ENCODE measurements around the gene IP6K3.

Gene IP6K3

DNA sequence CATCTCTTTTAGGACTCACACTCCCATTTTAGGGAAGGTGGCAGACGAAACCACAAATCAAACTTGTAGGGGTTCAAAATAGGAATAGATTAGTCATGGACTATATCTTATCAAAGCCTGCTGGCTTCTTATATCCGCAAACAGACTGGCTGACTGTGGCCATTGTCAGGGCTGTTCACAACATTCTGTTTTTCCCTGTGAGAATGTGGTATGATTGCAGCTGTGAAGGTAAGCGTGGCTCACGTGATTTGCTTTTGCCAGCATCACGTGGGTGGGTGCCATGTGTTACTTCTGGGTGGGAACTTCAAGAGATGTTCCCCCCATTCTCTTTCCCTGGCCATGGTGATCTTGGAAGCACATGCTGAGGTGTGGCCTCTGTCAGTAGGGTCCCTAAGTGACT is 5.9 kb downstream of the IP6K3 start:
- DNase-seq (ENCODE audit: low read depth, low spot score), result no peak

DNA sequence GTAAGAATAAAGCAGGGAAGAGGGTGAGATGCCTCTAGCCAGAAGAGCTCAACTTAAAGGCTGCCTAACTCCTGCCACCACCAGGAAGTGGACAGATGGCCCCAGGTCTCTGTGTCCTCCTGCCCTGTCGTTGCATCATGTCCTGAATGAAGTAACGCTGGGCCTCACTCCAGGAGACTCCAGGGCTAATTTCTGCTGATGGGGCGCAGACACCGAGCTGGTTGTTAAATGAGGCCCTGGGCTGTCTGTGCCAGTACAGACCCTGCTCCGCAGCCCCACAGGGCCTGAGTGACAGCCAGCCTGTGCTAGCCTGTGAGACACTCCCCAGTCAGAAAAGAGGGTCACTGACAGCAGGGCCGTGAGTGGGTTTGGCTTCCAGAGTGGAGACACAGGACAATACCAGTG is 6.5 kb downstream of the IP6K3 start:
- no peak for DNase-seq (ENCODE audit: low read depth, low spot score)

DNA sequence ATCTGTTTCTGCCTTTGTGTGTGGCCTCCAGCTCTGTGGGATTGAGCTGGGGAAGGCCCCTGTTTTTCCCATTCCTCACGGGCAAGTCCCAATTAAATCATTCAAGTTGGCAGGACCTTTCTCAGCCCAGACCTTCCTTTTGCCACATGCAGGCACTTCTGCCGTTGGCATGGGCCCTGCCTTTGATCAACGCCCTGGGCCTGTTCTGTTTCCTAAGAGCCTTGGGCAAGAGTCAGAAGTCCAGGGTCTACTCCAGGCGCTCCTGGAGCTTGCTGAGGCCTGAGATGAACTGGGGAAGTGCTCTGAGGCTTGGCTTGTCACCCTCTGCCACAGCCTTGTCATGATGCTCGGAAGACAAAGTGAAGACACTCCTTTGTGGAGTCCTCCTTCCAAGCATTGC is 7.1 kb downstream of the IP6K3 start:
- DNase-seq (ENCODE audit: low read depth, low spot score), result no peak

DNA sequence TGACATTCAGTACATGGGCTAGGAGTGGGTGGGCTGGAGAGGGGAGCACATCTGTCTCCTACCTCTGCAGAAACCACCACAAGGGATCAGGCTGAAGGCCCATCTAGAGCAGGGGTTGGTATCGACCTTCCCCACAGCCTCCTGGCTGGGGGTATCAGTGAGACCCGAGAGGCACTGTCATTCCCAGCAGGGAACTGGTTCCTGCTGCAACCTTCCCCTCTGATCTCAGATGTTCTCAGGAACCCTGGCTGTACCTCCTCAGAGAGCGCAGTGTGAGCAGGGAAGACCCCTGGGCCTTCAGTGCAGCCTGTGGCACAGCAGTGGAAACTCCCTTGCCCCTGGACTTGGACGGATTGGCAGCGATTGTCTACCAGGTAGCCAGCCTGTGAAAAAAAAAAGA is 7.8 kb downstream of the IP6K3 start:
- no peak for DNase-seq (ENCODE audit: low read depth, low spot score)

DNA sequence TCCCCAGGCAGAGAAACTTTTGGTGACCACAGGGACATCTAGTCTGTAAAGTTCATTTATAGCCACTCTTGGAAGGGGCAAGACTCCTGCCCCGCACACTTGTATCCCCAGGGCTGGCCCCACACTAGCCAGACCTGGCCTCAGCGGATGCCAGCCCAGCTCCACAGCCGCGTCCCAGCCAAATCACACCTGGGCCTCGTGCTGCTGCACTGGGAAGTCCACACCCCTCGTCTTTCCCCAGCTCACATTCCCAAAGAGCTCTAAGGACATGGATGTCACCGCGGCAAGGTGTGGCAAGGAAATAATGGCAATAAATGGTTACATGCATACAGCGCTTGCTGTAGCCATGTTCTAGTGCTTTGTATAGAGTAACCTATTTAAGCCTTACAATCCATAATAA is 8.6 kb downstream of the IP6K3 start:
- DNase-seq (ENCODE audit: low read depth, low spot score), result no peak

DNA sequence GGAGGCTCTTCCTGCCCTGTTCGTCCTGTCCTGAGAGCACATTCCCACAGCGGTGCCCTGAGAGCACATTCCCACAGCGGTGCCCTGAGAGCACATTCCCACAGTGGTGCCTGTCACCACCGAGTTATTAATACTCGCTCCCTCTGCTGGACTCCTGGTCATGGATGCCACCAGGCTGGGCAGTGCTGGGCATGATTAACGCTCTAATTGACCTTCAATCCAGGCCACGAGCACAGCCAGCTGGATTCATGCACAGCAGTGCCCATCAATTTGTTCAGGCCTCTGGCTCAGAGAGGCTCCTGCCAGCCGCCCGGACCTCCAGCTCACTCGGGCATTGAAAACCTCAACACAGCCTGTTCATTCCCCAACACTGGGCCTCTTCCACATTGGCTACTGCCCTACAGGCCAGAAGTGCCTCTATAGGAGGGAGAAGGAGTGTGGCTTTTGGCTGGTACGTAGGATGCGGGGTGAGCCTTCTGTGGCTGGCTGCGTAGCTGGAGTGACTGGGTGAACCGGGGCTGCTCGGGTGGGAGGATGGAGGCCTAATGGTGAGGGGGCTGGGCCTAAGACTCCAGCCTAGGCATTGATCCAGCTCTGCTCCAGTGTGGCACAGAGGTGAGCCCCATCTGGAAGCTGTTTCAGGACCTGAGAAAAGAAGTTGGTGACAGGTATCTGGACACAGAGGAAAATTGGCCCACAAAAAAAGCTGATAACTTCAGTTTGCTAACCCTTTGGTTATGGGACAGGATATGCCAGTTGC is 9.3 kb downstream of the IP6K3 start:
- no peak for DNase-seq (ENCODE audit: low read depth, low spot score)

DNA sequence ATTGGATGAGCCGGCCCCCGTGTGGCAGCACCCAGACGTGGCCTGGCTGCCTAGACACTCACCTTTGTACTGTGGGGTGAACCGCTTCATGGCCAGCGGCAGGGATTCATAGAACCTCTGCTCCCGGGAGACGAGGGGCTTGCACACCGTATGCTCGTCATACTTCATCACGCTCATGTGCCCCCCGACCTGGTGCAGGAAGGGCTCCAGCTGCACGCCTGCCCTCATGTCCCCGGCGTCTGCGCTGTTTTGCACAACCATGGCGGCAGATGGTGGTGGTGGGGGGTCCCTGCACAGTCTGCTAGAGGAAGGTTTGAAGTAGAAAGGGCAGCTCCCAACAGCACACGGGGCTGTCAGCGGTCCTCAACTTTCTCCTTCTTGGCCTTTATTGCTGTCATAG is 11.5 kb downstream of the IP6K3 start:
- DNase-seq (ENCODE audit: low read depth, low spot score), result no peak

DNA sequence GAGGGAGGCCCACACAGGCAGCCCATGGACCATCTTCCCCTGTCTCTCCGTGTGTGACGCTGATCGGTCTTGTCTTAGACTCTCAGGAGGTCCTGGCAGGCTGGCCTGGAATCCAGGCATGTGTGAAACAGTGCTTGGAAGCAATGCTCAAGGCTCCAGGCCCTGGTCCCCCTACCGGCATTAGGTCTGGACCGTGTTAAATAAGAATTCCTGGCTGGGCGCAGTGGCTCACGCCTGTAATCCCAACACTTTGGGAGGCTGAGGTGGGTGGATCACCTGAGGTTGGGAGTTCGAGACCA is 13.0 kb downstream of the IP6K3 start:
- DNase-seq (ENCODE audit: low read depth, low spot score), result no peak

DNA sequence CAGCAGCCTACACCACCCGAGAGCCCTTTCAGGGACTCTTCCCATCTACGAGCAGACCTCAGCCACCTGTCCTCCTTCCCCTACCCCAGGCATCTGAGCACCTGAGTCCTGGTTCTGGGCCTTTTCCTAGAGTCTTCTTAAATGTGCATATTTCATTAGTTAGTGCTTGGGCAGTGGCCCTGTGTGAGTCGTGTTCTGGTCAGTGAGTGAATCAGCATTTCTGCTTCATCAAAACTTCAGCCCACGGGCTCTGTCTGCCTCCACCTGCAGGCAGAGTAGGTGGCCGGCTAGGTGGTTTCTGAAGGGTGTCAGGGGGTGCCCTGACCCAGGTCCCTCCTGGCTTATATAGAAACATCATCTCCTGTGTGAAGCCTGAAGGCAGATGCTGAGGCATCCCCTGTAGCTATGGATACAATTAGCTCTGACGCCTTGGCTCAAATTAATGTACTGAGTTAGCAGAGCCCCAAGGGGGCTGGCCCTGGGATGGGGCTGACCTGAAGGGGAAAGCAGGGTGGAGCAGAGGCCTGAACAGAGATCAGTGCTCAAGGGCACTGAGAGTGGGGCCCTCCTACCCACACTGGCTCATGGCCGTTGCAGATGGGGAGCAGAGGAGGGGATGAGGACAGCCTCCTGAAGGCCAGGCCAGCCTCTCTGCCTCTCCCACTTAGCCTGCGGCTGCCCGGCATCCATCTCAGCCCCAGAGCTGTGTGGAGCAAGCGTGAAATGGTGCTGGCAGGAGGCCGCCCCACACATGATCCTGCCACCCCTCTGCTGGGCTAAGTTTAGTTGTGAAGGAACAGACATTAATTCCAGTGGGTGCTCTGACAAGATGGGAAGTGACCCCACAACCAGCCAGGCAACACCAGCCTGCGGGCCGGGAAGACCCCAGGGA is 13.6 kb downstream of the IP6K3 start:
- no peak for DNase-seq (ENCODE audit: low read depth, low spot score)

DNA sequence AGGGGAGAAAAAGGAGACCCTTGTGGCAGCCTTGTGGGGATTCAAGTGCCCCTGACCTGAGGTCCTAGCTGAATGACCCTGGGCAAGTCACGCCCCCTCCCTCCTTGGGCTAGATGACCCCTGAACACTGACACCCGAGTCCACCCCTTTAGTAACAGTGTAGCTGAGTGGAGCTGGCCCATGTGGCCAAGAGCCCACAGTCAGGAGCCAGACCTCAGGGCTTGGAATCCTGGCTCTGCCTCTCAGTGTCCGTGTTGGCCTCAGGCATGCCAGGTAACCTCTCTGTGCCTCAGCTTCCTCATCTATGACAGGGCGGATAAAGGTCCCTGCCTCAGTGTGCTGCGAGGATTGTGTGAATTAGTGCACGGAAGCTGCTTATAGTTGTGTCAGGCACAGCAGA is 14.3 kb downstream of the IP6K3 start:
- no peak for DNase-seq (ENCODE audit: low read depth, low spot score)

DNA sequence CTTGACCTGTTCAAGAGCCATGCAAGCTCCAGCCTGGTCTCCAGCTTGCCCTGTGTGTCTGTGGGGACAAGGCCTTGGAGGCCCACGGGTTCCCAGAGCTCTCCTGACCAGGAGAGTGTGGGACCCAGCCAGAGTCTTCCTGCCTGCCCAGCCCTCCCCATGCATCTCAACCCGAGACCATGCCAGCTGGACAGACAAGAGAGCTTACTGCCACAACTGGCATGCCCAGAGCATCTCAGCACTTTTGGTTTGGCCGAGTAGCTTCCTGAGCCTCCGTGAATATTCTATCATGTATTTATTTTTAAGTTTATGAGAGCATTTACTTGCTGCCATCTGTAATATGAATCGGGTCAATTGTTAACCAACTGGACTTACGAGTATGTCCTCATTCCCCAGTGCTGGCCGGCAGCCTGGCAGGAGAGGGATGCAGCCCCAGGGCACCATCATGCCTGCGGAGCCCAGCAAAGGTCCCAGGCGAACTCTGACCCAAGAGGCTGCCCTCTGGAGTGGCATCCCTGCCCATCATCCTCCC is 14.9 kb downstream of the IP6K3 start:
- DNase-seq (ENCODE audit: low read depth, low spot score), result no peak

DNA sequence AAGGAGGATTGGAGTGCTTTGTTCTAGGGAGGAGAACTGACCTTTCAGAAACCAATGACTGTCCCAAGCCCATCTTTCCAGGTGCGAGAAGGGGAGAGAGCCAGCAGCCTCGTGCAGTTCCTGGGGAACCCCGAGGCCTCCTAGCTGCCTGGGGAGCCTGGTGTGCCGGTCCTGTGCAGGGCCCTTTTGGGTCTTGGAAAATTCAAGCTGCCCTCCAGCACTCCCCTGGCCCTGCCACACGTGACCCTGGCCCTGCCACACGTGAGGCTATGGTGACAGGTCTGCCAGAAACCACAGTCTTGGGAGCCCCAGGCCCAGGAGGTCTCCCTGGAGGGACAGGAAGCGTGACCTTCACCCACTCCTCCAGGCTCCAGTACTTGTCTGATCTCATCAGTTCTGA is 15.7 kb downstream of the IP6K3 start:
- DNase-seq (ENCODE audit: low read depth, low spot score), result no peak

DNA sequence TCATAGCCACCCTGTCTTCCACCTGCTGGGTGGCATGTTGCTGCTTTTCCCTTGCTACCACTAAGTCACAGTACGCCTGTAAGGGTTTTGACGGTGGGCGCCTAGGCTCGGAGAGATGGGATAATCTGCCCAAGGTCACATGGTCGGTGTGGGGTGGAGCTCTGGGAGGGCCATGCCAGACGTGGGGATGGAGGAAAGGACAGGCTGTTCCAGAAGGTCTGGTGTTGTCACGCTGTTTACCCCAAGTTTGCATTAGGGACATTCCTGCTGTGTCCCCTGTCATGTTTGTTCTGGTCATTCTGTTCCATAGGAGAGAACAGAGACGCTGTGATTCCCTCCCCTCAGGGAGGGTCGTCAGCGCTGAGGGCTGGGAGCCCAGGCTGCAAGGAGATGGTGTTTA is 16.1 kb downstream of the IP6K3 start:
- DNase-seq (ENCODE audit: low read depth, low spot score), result no peak

DNA sequence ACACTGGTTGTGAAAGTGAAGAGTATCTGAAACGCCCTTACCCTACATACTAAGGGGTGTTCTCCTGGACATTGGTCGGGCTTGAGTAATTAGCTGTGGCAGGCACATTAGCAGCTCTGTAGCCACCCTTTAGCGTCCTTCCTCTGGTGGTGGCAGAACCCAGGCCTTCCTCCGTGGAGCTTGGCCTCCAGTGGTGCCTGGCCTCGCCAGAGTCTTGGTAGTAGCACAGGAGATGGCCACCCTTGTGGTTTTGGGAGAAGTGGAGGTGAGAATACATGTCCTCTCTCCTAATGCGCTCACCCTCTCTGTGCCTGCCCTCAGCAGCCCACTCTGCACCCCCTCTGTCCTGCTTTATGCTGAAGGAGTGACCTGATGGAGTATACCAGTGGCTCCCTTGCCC is 17.6 kb downstream of the IP6K3 start:
- no peak for DNase-seq (ENCODE audit: low read depth, low spot score)

DNA sequence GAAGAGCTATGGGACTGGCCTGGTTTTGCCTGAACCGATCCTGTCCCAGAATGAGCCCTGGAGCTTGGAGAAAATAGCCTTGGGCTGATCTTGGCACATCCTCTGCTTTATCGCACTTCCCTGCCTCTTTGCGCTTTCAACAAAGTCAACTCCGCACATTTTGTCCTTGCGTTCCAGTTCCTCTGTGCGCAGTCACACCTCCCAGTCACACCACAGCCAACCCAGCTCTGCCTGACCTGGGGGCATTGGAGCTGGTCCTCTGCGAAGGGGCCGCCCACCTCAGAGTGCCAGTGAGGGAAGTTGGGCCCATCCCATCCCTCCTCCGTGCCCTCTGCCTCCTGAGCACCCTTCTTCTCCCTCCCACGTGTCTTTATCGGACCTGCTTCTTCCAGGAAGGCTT is 18.3 kb downstream of the IP6K3 start:
- no peak for DNase-seq (ENCODE audit: low read depth, low spot score)

DNA sequence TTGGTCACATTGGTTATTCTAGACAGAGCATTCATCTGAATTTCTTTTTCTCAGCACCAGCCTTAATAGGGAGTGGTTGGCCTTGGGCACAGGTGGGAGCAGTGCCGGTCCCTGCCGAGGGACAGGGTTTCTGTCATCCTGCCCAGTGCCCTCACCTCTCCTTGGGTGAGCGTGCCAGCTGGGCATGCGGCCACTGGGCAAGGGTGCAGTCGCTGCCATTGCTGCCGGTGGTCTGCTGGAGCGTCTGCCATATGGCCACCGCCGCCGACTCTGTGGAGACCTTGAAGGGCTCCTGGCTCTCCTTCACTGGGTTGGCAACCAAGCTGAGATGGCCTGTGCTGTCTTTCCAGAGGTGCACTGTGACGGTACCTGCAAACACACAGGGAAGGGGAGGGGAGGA is 18.8 kb downstream of the IP6K3 start:
- no peak for DNase-seq (ENCODE audit: low read depth, low spot score)

DNA sequence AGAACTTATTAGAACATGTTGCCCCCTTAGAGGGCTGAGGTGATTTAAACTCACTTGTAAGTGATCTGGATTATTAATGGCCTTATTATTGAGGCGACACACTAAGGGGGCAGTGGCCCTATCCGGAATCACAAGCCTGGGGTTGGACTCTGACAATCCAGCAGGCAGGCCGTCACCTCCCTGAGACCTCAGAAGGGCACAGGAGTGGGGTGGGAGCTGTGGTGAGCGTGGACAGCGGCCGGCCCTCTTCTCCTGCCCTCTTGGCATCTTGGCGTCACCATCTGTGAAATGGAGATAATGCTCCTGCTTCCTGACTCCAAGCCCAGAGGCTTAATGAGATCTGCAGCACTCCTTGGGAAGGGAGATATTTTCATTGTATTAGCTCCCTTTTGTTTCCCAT is 19.6 kb downstream of the IP6K3 start:
- no peak for DNase-seq (ENCODE audit: low read depth, low spot score)

DNA sequence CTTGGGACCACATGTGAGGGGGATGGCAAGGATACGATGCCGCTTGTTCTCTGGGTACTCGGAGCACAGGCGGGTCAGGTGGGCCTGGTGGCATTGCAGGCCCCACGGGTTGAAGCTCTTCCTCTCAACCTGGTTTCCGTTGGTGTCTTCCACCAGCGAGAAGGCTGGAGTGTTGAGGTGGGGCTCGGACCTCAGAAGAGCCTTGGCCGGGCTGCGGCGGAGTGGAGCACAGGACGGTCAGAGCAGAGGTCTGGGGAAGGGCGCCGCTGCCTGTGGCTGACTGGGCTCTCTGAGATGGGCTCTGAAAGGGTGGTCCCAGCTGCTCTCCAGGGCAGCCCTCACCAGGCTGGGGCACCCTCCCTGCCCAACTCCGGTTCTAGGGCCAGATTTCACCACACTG is 20.0 kb downstream of the IP6K3 start:
- DNase-seq (ENCODE audit: low read depth, low spot score), result no peak

DNA sequence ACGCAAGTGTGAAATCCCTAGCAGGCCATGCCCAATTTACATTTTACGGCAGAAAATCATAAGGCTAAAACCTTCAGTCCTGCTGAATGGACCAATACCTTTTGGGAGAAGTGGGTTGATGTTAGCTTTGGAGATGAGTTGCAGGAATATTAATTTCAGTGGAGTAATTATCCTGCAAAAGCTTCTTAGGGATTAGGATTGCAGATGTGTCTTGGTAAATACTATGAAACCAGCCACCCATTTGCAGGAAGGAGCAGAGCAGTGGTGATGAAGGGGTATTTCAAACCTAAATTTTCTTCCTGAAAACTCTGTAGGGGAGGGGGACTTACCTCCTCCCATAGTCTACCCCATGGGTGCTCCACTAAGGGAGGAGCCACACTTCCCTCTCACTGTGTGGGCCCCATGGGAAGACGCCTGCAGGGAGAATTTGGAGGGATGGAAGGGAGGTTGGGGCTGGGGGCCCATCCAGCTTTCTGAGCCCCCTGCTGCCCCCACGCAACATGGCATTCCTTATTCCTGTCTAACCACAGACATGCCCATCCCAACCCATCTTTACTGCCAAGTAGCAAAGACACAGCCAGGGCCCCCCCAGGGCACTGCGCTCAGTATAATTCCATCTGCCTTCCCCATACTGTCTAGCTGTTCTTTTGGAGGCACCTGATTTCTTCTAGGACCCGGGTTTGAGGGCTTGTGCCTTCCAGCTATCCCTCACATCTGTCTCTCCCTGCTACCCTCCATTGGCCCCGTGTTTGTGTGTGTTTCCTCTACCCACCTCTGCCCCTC is 20.6 kb downstream of the IP6K3 start:
- DNase-seq (ENCODE audit: low read depth, low spot score), result no peak

DNA sequence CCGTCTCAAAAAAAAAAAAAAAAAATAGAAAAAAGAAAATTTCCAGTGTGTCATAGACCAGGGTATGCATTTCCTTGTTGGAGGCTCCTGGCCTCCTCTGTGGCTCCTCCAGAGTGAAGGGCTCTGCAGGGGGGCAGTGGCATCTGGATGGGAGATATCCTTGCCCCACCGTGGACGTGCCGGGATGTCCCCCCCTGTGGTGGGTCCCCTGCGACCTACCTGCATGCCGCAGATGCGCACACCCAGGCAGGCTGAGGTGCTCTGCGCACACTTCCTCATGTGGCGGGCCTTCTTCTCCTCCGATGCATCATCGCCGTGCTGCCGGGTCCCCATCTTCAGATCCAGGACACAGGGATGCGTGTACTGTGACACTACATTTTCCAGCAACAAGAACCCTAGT is 21.5 kb downstream of the IP6K3 start:
- no peak for DNase-seq (ENCODE audit: low read depth, low spot score)

DNA sequence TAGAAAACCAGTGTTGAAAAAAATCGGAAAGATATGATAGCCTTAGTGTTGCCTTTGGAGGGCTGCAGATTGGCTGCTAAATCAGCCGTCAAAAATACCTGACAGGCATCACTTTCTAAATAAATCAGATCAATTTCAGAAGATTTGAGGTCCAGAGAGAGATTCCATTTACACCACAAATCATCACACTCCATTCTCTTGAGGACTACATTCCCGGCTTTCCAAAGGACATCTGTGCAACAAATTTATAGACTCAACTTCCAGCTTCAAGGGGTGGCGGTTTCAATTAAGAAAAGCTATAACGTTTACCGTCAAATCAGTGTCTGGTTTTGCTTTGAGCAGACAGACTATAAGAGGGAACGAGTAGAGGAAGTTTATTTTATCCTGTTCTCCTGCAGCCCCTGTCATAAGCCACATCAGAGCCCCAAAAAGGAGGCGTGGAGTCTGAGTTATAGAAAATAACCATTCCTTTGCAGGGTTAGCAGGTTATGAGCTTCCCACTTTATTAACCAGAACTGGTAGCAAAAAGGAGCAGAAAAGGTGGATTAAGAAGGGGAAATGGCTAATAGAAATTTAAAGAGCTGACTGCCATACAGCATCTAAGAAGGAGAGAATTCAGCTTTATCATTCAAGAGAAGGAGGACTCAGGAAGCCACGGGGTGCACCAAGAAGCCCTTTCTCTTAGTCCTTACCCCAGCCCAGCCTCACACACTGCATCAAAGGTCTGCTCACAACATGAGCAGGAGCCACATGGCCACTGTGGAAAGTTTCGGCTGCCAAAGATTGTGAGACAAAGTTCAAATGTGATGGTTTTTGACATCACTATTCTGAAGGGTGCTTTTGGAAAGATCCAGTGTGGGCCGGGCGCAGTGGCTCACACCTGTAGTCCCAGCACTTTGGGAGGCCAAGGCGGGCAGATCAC is 22.3 kb downstream of the IP6K3 start:
- no peak for DNase-seq (ENCODE audit: low read depth, low spot score)
